Ovary (tissue), 9 donors: ENCODE data around the gene BFSP2. TPM values are rescaled to one million over a fixed set of nuclear protein-coding genes. Genes with fewer than 3 reads are reported as not detected.

ENCODE experiments used
- DNase-seq, 5 donors: peaks; one replicate each; pipeline ENCODE4 v3.0.0-alpha.2; 2019 to 2020
- H3K27ac ChIP-seq, 2 donors: fragments of 200-600 bp; one replicate each; pipeline versions ENCODE4 v1.5.1 to v1.8.0; 2019 to 2022
- H3K27me3 ChIP-seq: fragments of 200-600 bp; one replicate; pipeline ENCODE4 v1.8.0; 2022
- H3K36me3 ChIP-seq: fragments of 200-600 bp; sonication (generic); one replicate; pipeline ENCODE4 v1.5.1; 2019
- H3K4me1 ChIP-seq: one replicate; pipeline ENCODE4 v1.8.1; 2013; ENCODE audit warnings: mild to moderate bottlenecking, moderate library complexity; ENCODE audit not compliant: insufficient read depth
- H3K4me3 ChIP-seq: fragments of 200-600 bp; sonication (generic); one replicate; pipeline ENCODE4 v1.5.1; 2017
- H3K9me3 ChIP-seq, 2 donors: fragments of 200-600 bp in 1 of 2; sonication (generic) in 1 of 2; one replicate each; pipeline versions ENCODE4 v1.5.1 to v1.8.1; 2013 to 2019; ENCODE audit warnings: mild to moderate bottlenecking in 1 of 2, moderate library complexity in 1 of 2
- EP300 ChIP-seq: sonication (generic); formaldehyde crosslinking; IDR thresholded peaks from one replicate; pipeline ENCODE4 v1.6.1; 2017; ENCODE audit warnings: antibody characterized with exemption
- POLR2A ChIP-seq: fragments of 450-650 bp; IDR thresholded peaks from one replicate; pipeline ENCODE4 v1.6.1; 2017; ENCODE audit warnings: antibody characterized with exemption, mild to moderate bottlenecking, moderate library complexity
- WGBS, 3 donors: extraction: QIAGEN DNeasy Blood & Tissue Kit in 1 of 3; methylation state at CpG; one replicate each; pipeline versions ENCODE4 v1.1.5 to v1.1.7; 2013 to 2017; 5-methylcytosine and 5-hydroxymethylcytosine counted together
- intact Hi-C, 4 donors: fragments of 100-400 bp; cut with DNase I; formaldehyde crosslinking; loops; one replicate each; pipeline versions ENCODE4 v1.11.0 to v1.15.1; 2022 to 2023
- polyA plus RNA-seq, 2 donors: library from polyadenylated mRNA; stranded (reverse); fragments of 200-250 nt in 1 of 2; fragments of 350-450 nt in 1 of 2; fragmentation: Illumina TruSeq in 1 of 2; extraction: RNeasy Lipid Tissue Mini Kit (QIAGEN cat#74804) in 1 of 2; gene quantifications; one replicate each; pipeline ENCODE4 v1.2.3, GENCODE V29; 2013 to 2014
- total RNA-seq, 7 donors: library from RNA; depleted of rRNA in 2 of 7; stranded (reverse); fragments of >200 nt in 2 of 7; fragmentation: NEBNext Ultra II Directional in 3 of 7; extraction: Animal tissue kit (Norgen Biotek cat#: 25700) in 3 of 7; gene quantifications; one replicate each; pipeline versions ENCODE4 v1.1.0 to v1.2.4, GENCODE V29; 2016 to 2023
- TF ChIP-seq, protein P1 (sequence below), 3 donors: fragments of 450-650 bp in 2 of 3; fragments of 200-600 bp in 1 of 3; IDR thresholded peaks; one replicate each; pipeline versions ENCODE4 v1.5.1 to v1.8.0; 2016 to 2022; ENCODE audit warnings: antibody characterized with exemption in 3 of 3, mild to moderate bottlenecking in 1 of 3
- donor health status: DM: no; HTN: no; CAD: no; lungs with moderate emphysema.
- donor health status: DM: no; HTN: no; CAD: no.
- donor health status: Bipolar disorder and iron deficiency.
- donor health status: DM: yes; HTN: yes; CAD: no.
- donor health status: DM: no; HTN: no; CAD: no.
- donor health status: DM: yes; HTN: yes; CAD: no.

BFSP2 gene
- total and polyA plus RNA-seq, 9 donors = not detected

- no peaks in the 10 kb centered on the region for H3K4me1 ChIP-seq
- no peak for DNase-seq
- H3K36me3 ChIP-seq = no peaks in the 10 kb centered on the region
- H3K27ac ChIP-seq = no peak overlapping the region
- TF ChIP-seq EP300 = no peak
- no peak for TF ChIP-seq POLR2A
- TF ChIP-seq, protein P1, sequence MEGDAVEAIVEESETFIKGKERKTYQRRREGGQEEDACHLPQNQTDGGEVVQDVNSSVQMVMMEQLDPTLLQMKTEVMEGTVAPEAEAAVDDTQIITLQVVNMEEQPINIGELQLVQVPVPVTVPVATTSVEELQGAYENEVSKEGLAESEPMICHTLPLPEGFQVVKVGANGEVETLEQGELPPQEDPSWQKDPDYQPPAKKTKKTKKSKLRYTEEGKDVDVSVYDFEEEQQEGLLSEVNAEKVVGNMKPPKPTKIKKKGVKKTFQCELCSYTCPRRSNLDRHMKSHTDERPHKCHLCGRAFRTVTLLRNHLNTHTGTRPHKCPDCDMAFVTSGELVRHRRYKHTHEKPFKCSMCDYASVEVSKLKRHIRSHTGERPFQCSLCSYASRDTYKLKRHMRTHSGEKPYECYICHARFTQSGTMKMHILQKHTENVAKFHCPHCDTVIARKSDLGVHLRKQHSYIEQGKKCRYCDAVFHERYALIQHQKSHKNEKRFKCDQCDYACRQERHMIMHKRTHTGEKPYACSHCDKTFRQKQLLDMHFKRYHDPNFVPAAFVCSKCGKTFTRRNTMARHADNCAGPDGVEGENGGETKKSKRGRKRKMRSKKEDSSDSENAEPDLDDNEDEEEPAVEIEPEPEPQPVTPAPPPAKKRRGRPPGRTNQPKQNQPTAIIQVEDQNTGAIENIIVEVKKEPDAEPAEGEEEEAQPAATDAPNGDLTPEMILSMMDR (IDR thresholded peaks at IDR 0.05) = no peak
- no peaks in the 10 kb centered on the region for H3K9me3 ChIP-seq
- H3K4me3 ChIP-seq = no peak overlapping the region
- intact Hi-C loops = no loop called here
- 91 to 95% (median 93%) methylated on average over 4 of the region's 4 CpGs for WGBS, 3 donors
- H3K27me3 ChIP-seq = no peaks in the 10 kb centered on the region
These were observed 9.1 kb upstream of the BFSP2 start for GRCh38 chr3:133390715-133391114.

- no peak overlapping the region for H3K4me3 ChIP-seq
- TF ChIP-seq POLR2A = no peak
- TF ChIP-seq EP300 = no peak
- TF ChIP-seq, protein P1 (IDR thresholded peaks at IDR 0.05) = no peak
- no peaks in the 10 kb centered on the region for H3K27me3 ChIP-seq
- no peaks in the 10 kb centered on the region for H3K4me1 ChIP-seq
- WGBS, 3 donors = 79 to 92% (median 89%) methylated on average over 1 of the region's 1 CpG
- no peaks in the 10 kb centered on the region for H3K36me3 ChIP-seq
- DNase-seq = no peak
- intact Hi-C loops = no loop called here
- no peak overlapping the region for H3K27ac ChIP-seq
- no peaks in the 10 kb centered on the region for H3K9me3 ChIP-seq
These were observed 6.7 kb upstream of the BFSP2 start for GRCh38 chr3:133393204-133393603.

DNA sequence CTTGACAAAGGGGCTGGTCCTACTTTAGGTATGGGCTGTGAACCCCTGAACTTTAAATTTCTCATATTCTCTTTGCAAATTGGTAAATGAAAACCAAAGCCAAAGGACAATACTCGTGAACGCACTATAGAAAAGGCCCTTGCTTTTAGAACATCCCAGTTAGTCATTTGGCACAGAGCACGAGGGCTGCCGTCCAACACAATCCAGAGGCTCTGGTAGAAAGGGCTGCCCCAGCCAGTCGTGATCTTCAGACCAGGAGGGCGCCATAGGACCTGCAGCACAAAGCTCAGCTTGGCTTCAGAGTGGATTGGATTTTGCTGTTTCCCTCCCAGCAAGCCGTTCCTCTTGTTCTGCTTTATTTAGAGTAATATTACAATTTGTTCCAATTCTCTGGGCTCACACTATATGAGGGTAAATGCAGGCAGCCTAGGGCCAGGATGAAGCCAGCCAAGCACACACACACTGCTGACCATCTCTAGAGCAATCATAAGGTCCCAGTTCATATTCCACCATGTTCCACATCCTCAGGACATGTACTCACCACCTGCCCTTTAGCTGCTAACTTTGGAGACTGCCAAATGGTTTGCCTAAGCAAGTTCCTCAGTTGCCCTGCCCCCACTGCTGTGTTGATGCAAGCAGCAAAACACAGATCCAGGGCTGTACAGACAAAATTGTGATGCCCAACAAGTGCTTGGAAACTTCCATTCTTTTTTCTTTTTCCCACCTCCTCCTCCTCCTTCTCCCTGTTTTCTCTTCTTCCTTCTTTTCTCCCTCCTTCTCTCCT, 6.0 kb upstream of the BFSP2 start:
- H3K4me1 ChIP-seq = no peaks in the 10 kb centered on the region
- H3K27me3 ChIP-seq = no peaks in the 10 kb centered on the region
- no peaks in the 10 kb centered on the region for H3K9me3 ChIP-seq
- WGBS, 3 donors = 59 to 75% (median 69%) methylated on average over 7 of the region's 7 CpGs
- intact Hi-C loops = no loop called here
- H3K27ac ChIP-seq = no peak overlapping the region
- no peaks in the 10 kb centered on the region for H3K36me3 ChIP-seq
- TF ChIP-seq EP300 (no peak), POLR2A (no peak)
- TF ChIP-seq, protein P1 (IDR thresholded peaks at IDR 0.05) = no peak
- no peak overlapping the region for H3K4me3 ChIP-seq
- no peak for DNase-seq

DNA sequence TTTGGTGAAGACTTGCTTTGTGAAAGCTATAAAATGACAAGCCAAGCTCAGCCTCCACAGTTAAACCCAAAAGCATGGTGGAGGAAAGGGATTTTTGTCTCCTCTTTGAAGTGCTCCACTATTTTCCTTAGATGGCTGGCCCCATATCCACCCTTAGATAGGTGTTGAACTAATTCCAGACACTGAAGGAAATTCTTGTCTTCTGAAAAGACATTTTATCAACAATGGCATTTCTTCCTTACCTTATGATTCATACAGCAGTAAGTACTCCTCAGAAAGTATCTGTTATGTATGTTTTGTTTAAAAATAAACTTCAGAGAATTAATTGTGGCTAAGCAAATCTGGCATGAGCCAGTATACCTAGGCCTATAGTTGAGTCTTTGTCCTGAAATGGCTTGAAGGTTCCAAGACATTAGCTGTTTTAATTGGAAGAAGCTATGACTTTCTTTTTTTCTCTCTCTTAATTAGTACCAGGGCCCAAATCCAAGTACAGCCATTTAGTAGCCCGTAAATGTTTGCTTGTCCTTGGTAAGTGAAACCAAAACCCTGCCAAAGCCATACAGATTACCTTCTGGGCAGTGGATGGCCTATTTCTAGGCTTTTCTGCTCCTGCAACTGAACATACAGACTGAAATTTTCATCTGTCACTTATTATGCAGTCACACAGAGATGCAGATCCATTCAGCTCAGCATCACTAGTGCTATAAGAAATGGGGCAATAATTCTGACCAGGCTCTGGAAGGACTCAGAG, 5.1 kb upstream of the BFSP2 start:
- TF ChIP-seq POLR2A (no peak), EP300 (no peak)
- TF ChIP-seq, protein P1 (IDR thresholded peaks at IDR 0.05) = no peak
- intact Hi-C loops = no loop called here
- H3K4me3 ChIP-seq = no peak overlapping the region
- no peaks in the 10 kb centered on the region for H3K4me1 ChIP-seq
- DNase-seq = no peak
- H3K9me3 ChIP-seq = no peaks in the 10 kb centered on the region
- H3K27ac ChIP-seq = no peak overlapping the region
- H3K27me3 ChIP-seq = no peaks in the 10 kb centered on the region
- H3K36me3 ChIP-seq = no peaks in the 10 kb centered on the region
- 18 to 41% (median 25%) methylated on average over 1 of the region's 1 CpG for WGBS, 3 donors
